GM23338 (cell line): ENCODE measurements around the gene PBLD. TPM values are rescaled to one million over a fixed set of nuclear protein-coding genes. Genes with fewer than 3 reads are reported as not detected.
A peak's percentile ranks its signal among the peaks of the same experiment; 100 is the strongest.

Source experiments
- ATAC-seq: fragments of 200-7000 bp; cut with Tn5 transposase; 3 replicates; pipeline ENCODE4 v1.9.1; 2020
- DNase-seq: peaks from one replicate; pipeline ENCODE4 v3.0.0-alpha.2; 2015; ENCODE audit warnings: low spot score
- H2AFZ ChIP-seq: fragments of 200-600 bp; sonication (generic); 2 replicates; pipeline ENCODE4 v1.8.0; 2016; ENCODE audit warnings: antibody characterized with exemption, mild to moderate bottlenecking, moderate library complexity
- H3F3A ChIP-seq: fragments of 200-600 bp; sonication (generic); replicated peaks from 2 replicates; pipeline ENCODE4 v1.8.0; 2017; ENCODE audit warnings: antibody characterized with exemption, mixed run types, low read depth
- H3K27ac ChIP-seq: fragments of 200-600 bp; sonication (generic); 2 replicates; pipeline ENCODE4 v1.6.1; 2016; ENCODE audit warnings: low read depth
- H3K27me3 ChIP-seq: fragments of 200-600 bp; sonication (generic); 2 replicates; pipeline ENCODE4 v1.8.0; 2016; ENCODE audit warnings: mild to moderate bottlenecking, mixed run types, moderate library complexity; ENCODE audit not compliant: insufficient read depth
- H3K36me3 ChIP-seq: fragments of 200-600 bp; sonication (generic); 2 replicates; pipeline ENCODE4 v1.8.0; 2016; ENCODE audit warnings: mild to moderate bottlenecking; ENCODE audit not compliant: insufficient read depth
- H3K4me1 ChIP-seq: fragments of 200-600 bp; sonication (generic); 2 replicates; pipeline ENCODE4 v1.8.0; 2016; ENCODE audit warnings: mild to moderate bottlenecking, moderate library complexity; ENCODE audit not compliant: insufficient read depth
- H3K4me2 ChIP-seq: fragments of 200-600 bp; sonication (generic); 2 replicates; pipeline ENCODE4 v1.7.1; 2017; ENCODE audit warnings: mixed run types
- H3K4me3 ChIP-seq: fragments of 200-600 bp; sonication (generic); 2 replicates; pipeline ENCODE4 v1.6.1; 2016; ENCODE audit warnings: mixed run types
- H3K79me2 ChIP-seq: fragments of 200-600 bp; sonication (generic); replicated peaks from 2 replicates; pipeline ENCODE4 v1.8.0; 2017; ENCODE audit warnings: mild to moderate bottlenecking; ENCODE audit not compliant: insufficient read depth
- H3K9me2 ChIP-seq: fragments of 200-600 bp; sonication (generic); 2 replicates; pipeline ENCODE4 v1.8.0; 2017; ENCODE audit not compliant: insufficient read depth
- H4K20me1 ChIP-seq: fragments of 200-600 bp; sonication (generic); replicated peaks from 2 replicates; pipeline ENCODE4 v1.8.0; 2017; ENCODE audit warnings: mild to moderate bottlenecking; ENCODE audit not compliant: insufficient read depth
- H3K27ac Mint-ChIP-seq: 2 replicates; pipeline ENCODE4 v1.8.0; 2020; ENCODE audit warnings: inconsistent platforms, mild to moderate bottlenecking, moderate library complexity, mixed read lengths
- H3K27me3 Mint-ChIP-seq: 3 replicates; pipeline ENCODE4 v1.8.0; 2022; ENCODE audit warnings: low read depth, mild to moderate bottlenecking, moderate library complexity, mixed read lengths, inconsistent platforms; ENCODE audit not compliant: insufficient read depth, poor library complexity
- H3K36me3 Mint-ChIP-seq: 3 replicates; pipeline ENCODE4 v1.8.0; 2021; ENCODE audit warnings: low read depth, mild to moderate bottlenecking, inconsistent platforms, moderate library complexity, mixed read lengths
- H3K4me1 Mint-ChIP-seq: 3 replicates; pipeline ENCODE4 v1.8.0; 2020; ENCODE audit warnings: mild to moderate bottlenecking, inconsistent platforms, mixed read lengths
- H3K4me3 Mint-ChIP-seq: 3 replicates; pipeline ENCODE4 v1.8.0; 2021; ENCODE audit warnings: moderate library complexity, mild to moderate bottlenecking, inconsistent platforms, mixed read lengths
- H3K9me3 Mint-ChIP-seq: 3 replicates; pipeline ENCODE4 v1.8.0; 2020; ENCODE audit warnings: moderate library complexity, mild to moderate bottlenecking, inconsistent platforms, mixed read lengths
- ETS1 ChIP-seq: IDR thresholded peaks from 2 replicates; pipeline ENCODE4 v1.6.1; 2016; ENCODE audit warnings: antibody characterized with exemption
- EZH2 ChIP-seq: fragments of 200-600 bp; sonication (generic); IDR thresholded peaks from one replicate; pipeline ENCODE4 v1.8.0; 2017; ENCODE audit warnings: antibody characterized with exemption, mild to moderate bottlenecking, low read depth; ENCODE audit not compliant: unreplicated experiment
- EZH2phosphoT487 ChIP-seq: fragments of 200-600 bp; sonication (generic); IDR thresholded peaks from one replicate; pipeline ENCODE4 v1.8.1; 2018; ENCODE audit warnings: antibody characterized with exemption; ENCODE audit not compliant: unreplicated experiment
- NANOG ChIP-seq: IDR thresholded peaks from 2 replicates; pipeline ENCODE4 v1.6.1; 2016; ENCODE audit warnings: antibody characterized with exemption, borderline replicate concordance
- POLR2AphosphoS5 ChIP-seq: IDR thresholded peaks from 2 replicates; pipeline ENCODE4 v1.6.1; 2016; ENCODE audit warnings: antibody characterized with exemption, low read depth
- STAT1 ChIP-seq: IDR thresholded peaks from one replicate; pipeline ENCODE4 v1.6.1; 2016; ENCODE audit warnings: antibody characterized with exemption; ENCODE audit not compliant: unreplicated experiment
- ZNF114 ChIP-seq: fragments of 250-450 bp; sonication (Bioruptor Pico); IDR thresholded peaks from 2 replicates; pipeline ENCODE4 v1.5.0; 2020; ENCODE audit warnings: mild to moderate bottlenecking, moderate library complexity
- ZNF331 ChIP-seq: fragments of 250-450 bp; sonication (Bioruptor Pico); IDR thresholded peaks from 2 replicates; pipeline ENCODE4 v1.5.0; 2020; ENCODE audit warnings: low read depth, mild to moderate bottlenecking, moderate library complexity
- ZNF462 ChIP-seq: fragments of 250-450 bp; sonication (Bioruptor Pico); IDR thresholded peaks from 2 replicates; pipeline ENCODE4 v1.5.0; 2020; ENCODE audit warnings: mild to moderate bottlenecking, moderate library complexity
- polyA plus RNA-seq: library from polyadenylated mRNA; unstranded; fragments of >200 nt; fragmentation: Nextera tagmentation; extraction: Ambion mirVana; gene quantifications from 2 replicates; pipeline ENCODE4 v1.2.1, GENCODE V29; 2016
- total RNA-seq: library from RNA; depleted of rRNA; stranded (reverse); fragments of >200 nt; shearing (Covaris generic); gene quantifications from 2 replicates; pipeline ENCODE4 v1.2.3, GENCODE V29; 2014
- TF ChIP-seq, protein P1 (sequence below), 2 experiments: fragments of 200-600 bp in 1 of 2; sonication (generic) in 1 of 2; conservative IDR thresholded peaks; 2 replicates each; pipeline versions ENCODE4 v1.5.1 to v1.6.1; 2016 to 2017; ENCODE audit warnings: antibody characterized with exemption in 2 of 2, low read depth in 2 of 2, mild to moderate bottlenecking in 2 of 2, moderate library complexity in 1 of 2

PBLD gene
- total and polyA plus RNA-seq, 2 experiments from 2014 or later, result 0.90 to 1.5 TPM

GRCh38 chr10:68301790-68302502 lies 30.8 kb downstream of the PBLD start:
- H3K4me3 Mint-ChIP-seq, result no peak overlapping the region
- no peak overlapping the region for H2AFZ ChIP-seq
- no peaks in the 10 kb centered on the region for H3K27me3 ChIP-seq
- H3F3A ChIP-seq, result peaks cover 2% of the 10 kb centered on the region; the same call in 1 of the 2 replicates
- H3K79me2 ChIP-seq, result no peaks in the 10 kb centered on the region
- peaks cover 5% of the 10 kb centered on the region for H3K27me3 Mint-ChIP-seq
- no peak overlapping the region for H3K4me2 ChIP-seq
- no peak overlapping the region for H3K4me3 ChIP-seq
- peak; percentile 42 for DNase-seq
- H3K4me1 Mint-ChIP-seq, result peaks cover 7% of the 10 kb centered on the region
- no peak overlapping the region for H3K27ac Mint-ChIP-seq
- TF ChIP-seq, protein P1, sequence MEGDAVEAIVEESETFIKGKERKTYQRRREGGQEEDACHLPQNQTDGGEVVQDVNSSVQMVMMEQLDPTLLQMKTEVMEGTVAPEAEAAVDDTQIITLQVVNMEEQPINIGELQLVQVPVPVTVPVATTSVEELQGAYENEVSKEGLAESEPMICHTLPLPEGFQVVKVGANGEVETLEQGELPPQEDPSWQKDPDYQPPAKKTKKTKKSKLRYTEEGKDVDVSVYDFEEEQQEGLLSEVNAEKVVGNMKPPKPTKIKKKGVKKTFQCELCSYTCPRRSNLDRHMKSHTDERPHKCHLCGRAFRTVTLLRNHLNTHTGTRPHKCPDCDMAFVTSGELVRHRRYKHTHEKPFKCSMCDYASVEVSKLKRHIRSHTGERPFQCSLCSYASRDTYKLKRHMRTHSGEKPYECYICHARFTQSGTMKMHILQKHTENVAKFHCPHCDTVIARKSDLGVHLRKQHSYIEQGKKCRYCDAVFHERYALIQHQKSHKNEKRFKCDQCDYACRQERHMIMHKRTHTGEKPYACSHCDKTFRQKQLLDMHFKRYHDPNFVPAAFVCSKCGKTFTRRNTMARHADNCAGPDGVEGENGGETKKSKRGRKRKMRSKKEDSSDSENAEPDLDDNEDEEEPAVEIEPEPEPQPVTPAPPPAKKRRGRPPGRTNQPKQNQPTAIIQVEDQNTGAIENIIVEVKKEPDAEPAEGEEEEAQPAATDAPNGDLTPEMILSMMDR (conservative IDR thresholded peaks at IDR 0.05; ENCODE audit: low read depth in 2 of 2), result peak; percentile 55 to 59
- no peak for TF ChIP-seq NANOG
- no peaks in the 10 kb centered on the region for H4K20me1 ChIP-seq
- ATAC-seq, result peak; percentile 37; the same call in 1 of the 3 replicates
- H3K4me1 ChIP-seq, result peaks cover 5% of the 10 kb centered on the region; the same call in 1 of the 2 replicates
- H3K9me2 ChIP-seq, result no peaks in the 10 kb centered on the region
- H3K36me3 Mint-ChIP-seq, result no peaks in the 10 kb centered on the region
- H3K9me3 Mint-ChIP-seq, result no peaks in the 10 kb centered on the region
- no peak overlapping the region for H3K27ac ChIP-seq
- H3K36me3 ChIP-seq, result no peaks in the 10 kb centered on the region

DNA sequence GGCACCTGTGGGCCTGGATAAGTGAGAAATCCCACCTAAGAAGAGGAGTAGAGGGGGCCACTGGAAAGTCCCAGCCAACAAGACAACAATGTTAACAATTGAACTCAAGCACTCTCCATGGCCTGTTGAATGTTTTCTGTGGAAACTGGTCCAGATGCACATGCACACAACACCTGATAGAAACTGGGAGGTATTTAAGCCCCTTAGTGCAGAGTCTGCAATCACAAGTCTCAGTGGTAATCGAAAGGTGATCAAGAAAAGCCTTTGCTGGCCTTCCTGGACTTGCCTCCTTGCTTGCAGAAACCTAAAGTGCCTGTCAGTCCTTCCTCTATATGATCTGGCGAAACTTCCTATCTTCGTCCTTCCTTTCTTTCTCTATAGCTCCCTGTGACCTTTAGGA lies 31.4 kb downstream of the PBLD start:
- Histone ChIP-seq H3K79me2 (no peaks in the 10 kb centered on the region), H3K36me3 (no peaks in the 10 kb centered on the region), H3K27me3 (no peaks in the 10 kb centered on the region), H3K27ac (no peak overlapping the region), H2AFZ (no peak overlapping the region), H3K4me3 (no peak overlapping the region), H3F3A (peaks cover 3% of the 10 kb centered on the region; the same call in 1 of the 2 replicates), H3K9me2 (no peaks in the 10 kb centered on the region), H4K20me1 (no peaks in the 10 kb centered on the region), H3K4me1 (peaks cover 2% of the 10 kb centered on the region; the same call in 1 of the 2 replicates), H3K4me2 (no peak overlapping the region)
- no peak for DNase-seq
- H3K4me1 Mint-ChIP-seq, result peaks cover 5% of the 10 kb centered on the region
- no peak overlapping the region for H3K4me3 Mint-ChIP-seq
- H3K27ac Mint-ChIP-seq, result no peak overlapping the region
- H3K27me3 Mint-ChIP-seq, result peaks cover 5% of the 10 kb centered on the region
- H3K9me3 Mint-ChIP-seq, result no peaks in the 10 kb centered on the region
- no peak for ATAC-seq
- no peaks in the 10 kb centered on the region for H3K36me3 Mint-ChIP-seq
- TF ChIP-seq EZH2phosphoT487, result no peak
- no peak for TF ChIP-seq STAT1
- TF ChIP-seq EZH2, result no peak
- TF ChIP-seq ZNF114, result no peak
- no peak for TF ChIP-seq POLR2AphosphoS5
- TF ChIP-seq NANOG, result no peak
- TF ChIP-seq ZNF462 (CRISPR knock-in tag), result no peak
- no peak for TF ChIP-seq ZNF331 (CRISPR knock-in tag)
- TF ChIP-seq ETS1, result no peak
